Measurements from ENCODE around the gene SYT13. TPM values are rescaled to one million over a fixed set of nuclear protein-coding genes. Genes with fewer than 3 reads are reported as not detected.

Gene SYT13
- total and polyA plus RNA-seq, 8 donors = 1.3 to 33.3 (median 2.2) TPM; not detected in 1

GRCh38 chr11:45258982-45259530, 27.1 kb downstream of the SYT13 start:
- H3K27me3 ChIP-seq = peaks cover 0 to 35% (median 0%) of the 10 kb centered on the region in 3 donors
- no peak for TF ChIP-seq EP300 (IDR thresholded peaks at IDR 0.05)
- TF ChIP-seq, protein P1, sequence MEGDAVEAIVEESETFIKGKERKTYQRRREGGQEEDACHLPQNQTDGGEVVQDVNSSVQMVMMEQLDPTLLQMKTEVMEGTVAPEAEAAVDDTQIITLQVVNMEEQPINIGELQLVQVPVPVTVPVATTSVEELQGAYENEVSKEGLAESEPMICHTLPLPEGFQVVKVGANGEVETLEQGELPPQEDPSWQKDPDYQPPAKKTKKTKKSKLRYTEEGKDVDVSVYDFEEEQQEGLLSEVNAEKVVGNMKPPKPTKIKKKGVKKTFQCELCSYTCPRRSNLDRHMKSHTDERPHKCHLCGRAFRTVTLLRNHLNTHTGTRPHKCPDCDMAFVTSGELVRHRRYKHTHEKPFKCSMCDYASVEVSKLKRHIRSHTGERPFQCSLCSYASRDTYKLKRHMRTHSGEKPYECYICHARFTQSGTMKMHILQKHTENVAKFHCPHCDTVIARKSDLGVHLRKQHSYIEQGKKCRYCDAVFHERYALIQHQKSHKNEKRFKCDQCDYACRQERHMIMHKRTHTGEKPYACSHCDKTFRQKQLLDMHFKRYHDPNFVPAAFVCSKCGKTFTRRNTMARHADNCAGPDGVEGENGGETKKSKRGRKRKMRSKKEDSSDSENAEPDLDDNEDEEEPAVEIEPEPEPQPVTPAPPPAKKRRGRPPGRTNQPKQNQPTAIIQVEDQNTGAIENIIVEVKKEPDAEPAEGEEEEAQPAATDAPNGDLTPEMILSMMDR (IDR thresholded peaks at IDR 0.05) = no peak
- no peak overlapping the region for H3K4me3 ChIP-seq
- WGBS, 5 donors = 22 to 39% (median 31%) methylated on average over 4 of the region's 4 CpGs
- H3K36me3 ChIP-seq = no peaks in the 10 kb centered on the region
- intact Hi-C loops (cut with DNase I; ENCODE audit: low total_unique reads) = no loop called here
- no peaks in the 10 kb centered on the region for H3K9me3 ChIP-seq
- no peak overlapping the region for H3K27ac ChIP-seq
- DNase-seq = peak in 1 of 2 donors; percentile 69
- peaks cover 0 to 5% (median 0%) of the 10 kb centered on the region in 4 donors for H3K4me1 ChIP-seq

DNA sequence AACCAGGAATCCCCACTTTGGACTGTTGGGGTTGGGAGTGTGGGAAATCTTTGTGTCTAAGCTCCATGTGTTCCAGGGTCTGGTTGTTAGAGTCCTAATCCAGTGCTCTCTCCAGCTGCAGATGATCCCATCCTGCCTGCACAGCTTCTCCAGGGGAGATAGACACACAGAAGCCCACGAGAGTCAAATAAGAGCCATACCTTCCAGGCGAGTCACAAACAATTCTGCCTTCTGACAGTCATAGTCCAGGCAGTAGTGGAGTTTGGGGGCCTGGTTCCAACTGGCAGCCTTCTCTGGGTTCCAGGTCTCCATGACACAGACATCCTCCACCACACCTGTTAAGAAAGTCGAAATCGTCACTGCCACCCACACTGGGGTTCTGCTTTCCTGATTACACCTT, 32.1 kb downstream of the SYT13 start:
- intact Hi-C loops (cut with DNase I; ENCODE audit: low total_unique reads) = no loop called here
- peaks cover 0 to 2% (median 0%) of the 10 kb centered on the region in 4 donors for H3K4me1 ChIP-seq
- 80 to 93% (median 84%) methylated on average over 4 of the region's 4 CpGs for WGBS, 5 donors

GRCh38 chr11:45253640-45254039, 32.5 kb downstream of the SYT13 start:
- no peak overlapping the region for H3K27ac ChIP-seq
- no peak overlapping the region for H3K4me3 ChIP-seq
- WGBS, 5 donors = 86 to 88% (median 87%) methylated on average over 9 of the region's 9 CpGs
- no peak for DNase-seq
- H3K36me3 ChIP-seq = no peaks in the 10 kb centered on the region
- no peaks in the 10 kb centered on the region for H3K9me3 ChIP-seq
- no peak for TF ChIP-seq POLR2AphosphoS5 (IDR thresholded peaks at IDR 0.05)
- TF ChIP-seq POLR2A (IDR thresholded peaks at IDR 0.05) = no peak
- TF ChIP-seq, protein P1 (IDR thresholded peaks at IDR 0.05) = no peak
- TF ChIP-seq EP300 (IDR thresholded peaks at IDR 0.05) = no peak
- H3K27me3 ChIP-seq = peaks cover 0 to 8% (median 0%) of the 10 kb centered on the region in 3 donors
- H3K4me1 ChIP-seq = no peaks in the 10 kb centered on the region
- intact Hi-C loops (cut with DNase I; ENCODE audit: low total_unique reads) = no loop called here

More for the DNA sequence above, 32.1 kb downstream of the SYT13 start:
- no peaks in the 10 kb centered on the region for H3K9me3 ChIP-seq
- H3K36me3 ChIP-seq = no peaks in the 10 kb centered on the region
- TF ChIP-seq EP300 (IDR thresholded peaks at IDR 0.05) (no peak), POLR2A (IDR thresholded peaks at IDR 0.05) (no peak), POLR2AphosphoS5 (IDR thresholded peaks at IDR 0.05) (no peak)
- TF ChIP-seq, protein P1 (IDR thresholded peaks at IDR 0.05) = no peak
- no peak for DNase-seq
- H3K4me3 ChIP-seq = no peak overlapping the region
- H3K27me3 ChIP-seq = peaks cover 0 to 11% (median 0%) of the 10 kb centered on the region in 3 donors
- no peak overlapping the region for H3K27ac ChIP-seq

DNA sequence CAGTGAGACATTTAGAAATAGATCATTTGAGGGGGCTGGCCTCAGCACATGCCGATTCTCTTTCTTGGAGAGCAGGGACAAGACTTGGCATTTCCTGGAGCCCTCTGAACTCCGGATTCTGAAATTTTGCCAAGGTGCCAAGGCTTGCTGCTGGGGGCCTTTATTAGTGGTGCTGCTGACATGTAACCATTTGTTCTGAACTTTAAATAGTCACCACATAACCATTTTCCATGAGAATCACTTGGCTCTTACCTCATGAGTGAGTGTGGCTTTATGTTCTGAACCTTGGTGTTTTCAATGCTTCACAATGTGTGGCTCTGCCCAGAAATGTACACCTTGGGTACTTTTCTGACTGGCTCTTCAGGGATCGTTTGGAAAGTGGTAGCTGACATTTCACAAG, 33.3 kb downstream of the SYT13 start:
- H3K27me3 ChIP-seq = peaks cover 0 to 7% (median 0%) of the 10 kb centered on the region in 3 donors
- intact Hi-C loops (cut with DNase I; ENCODE audit: low total_unique reads) = no loop called here
- H3K27ac ChIP-seq = no peak overlapping the region
- H3K36me3 ChIP-seq = no peaks in the 10 kb centered on the region
- TF ChIP-seq POLR2A (IDR thresholded peaks at IDR 0.05) (no peak), POLR2AphosphoS5 (IDR thresholded peaks at IDR 0.05) (no peak), EP300 (IDR thresholded peaks at IDR 0.05) (no peak)
- TF ChIP-seq, protein P1 (IDR thresholded peaks at IDR 0.05) = no peak
- DNase-seq = no peak
- no peaks in the 10 kb centered on the region for H3K4me1 ChIP-seq
- H3K9me3 ChIP-seq = no peaks in the 10 kb centered on the region
- H3K4me3 ChIP-seq = no peak overlapping the region
- 54 to 73% (median 62%) methylated on average over 3 of the region's 3 CpGs for WGBS, 5 donors
